ENCODE results near the gene GRK5.

Gene GRK5

GRCh38 chr10:119199231-119199992, 8.0 kb upstream of the GRK5 start:
- peak; percentile 89 for DNase-seq

GRCh38 chr10:119201233-119201632, 6.1 kb upstream of the GRK5 start:
- DNase-seq: no peak

- no peak for DNase-seq
These were observed 4.4 kb upstream of the GRK5 start for GRCh38 chr10:119203006-119203405.

GRCh38 chr10:119205894-119206602, 1.3 kb upstream of the GRK5 start:
- DNase-seq: peak; percentile 82

GRCh38 chr10:119206603-119207365, 587 bp upstream of the GRK5 start:
- peak; percentile 87 for DNase-seq

- DNase-seq: no peak
These were observed 562 bp downstream of the GRK5 start for GRCh38 chr10:119207713-119208552.

- DNase-seq: no peak
These were observed 1.2 kb downstream of the GRK5 start for GRCh38 chr10:119208553-119208940.

GRCh38 chr10:119209035-119209735, 1.8 kb downstream of the GRK5 start:
- DNase-seq: peak; percentile 75

GRCh38 chr10:119209736-119210355, 2.5 kb downstream of the GRK5 start:
- DNase-seq: no peak

GRCh38 chr10:119210633-119211032, 3.3 kb downstream of the GRK5 start:
- DNase-seq: no peak

- no peak for DNase-seq
These were observed 3.8 kb downstream of the GRK5 start for GRCh38 chr10:119211176-119211575.

GRCh38 chr10:119211625-119212441, 4.5 kb downstream of the GRK5 start:
- peak; percentile 64 for DNase-seq

- DNase-seq: no peak
These were observed 8.0 kb downstream of the GRK5 start for GRCh38 chr10:119215371-119215770.

- no peak for DNase-seq
These were observed 8.8 kb downstream of the GRK5 start for GRCh38 chr10:119216127-119216526.

- no peak for DNase-seq
These were observed 10.0 kb downstream of the GRK5 start for GRCh38 chr10:119217401-119217800.

- DNase-seq: no peak
These were observed 10.7 kb downstream of the GRK5 start for GRCh38 chr10:119217991-119218490.

- no peak for DNase-seq
These were observed 12.5 kb downstream of the GRK5 start for GRCh38 chr10:119219871-119220270.

- no peak for DNase-seq
These were observed 13.8 kb downstream of the GRK5 start for GRCh38 chr10:119221201-119221600.

- no peak for DNase-seq
These were observed 14.3 kb downstream of the GRK5 start for GRCh38 chr10:119221666-119222065.

GRCh38 chr10:119222537-119222936, 15.2 kb downstream of the GRK5 start:
- DNase-seq: no peak
